A204.1 (cell line): ENCODE results near the gene PPP6C.
A peak's percentile ranks its signal among the peaks of the same experiment; 100 is the strongest.
"Not testable (repeated sequence)": the region's sequence is repeated elsewhere in the genome, so short reads cannot be mapped to it uniquely, and the experiment has no call there.

Experiments used
- FAIRE-seq: peaks from 2 replicates; lab custom pipeline; 2012; peaks lifted over from hg19 to GRCh38; lab: Jason Lieb, UNC

The PPP6C gene

GRCh38 chr9:125181756-125182155 lies 7.8 kb downstream of the PPP6C start:
- not testable (repeated sequence) for FAIRE-seq

GRCh38 chr9:125180876-125181275 lies 8.7 kb downstream of the PPP6C start:
- FAIRE-seq, result no peak

GRCh38 chr9:125179776-125180175 lies 9.8 kb downstream of the PPP6C start:
- not testable (repeated sequence) for FAIRE-seq

GRCh38 chr9:125177888-125178287 lies 11.7 kb downstream of the PPP6C start:
- FAIRE-seq, result no peak

GRCh38 chr9:125176636-125177035 lies 13.0 kb downstream of the PPP6C start:
- no peak for FAIRE-seq

- no peak for FAIRE-seq
These were observed 17.4 kb downstream of the PPP6C start for GRCh38 chr9:125172031-125172755.

- no peak for FAIRE-seq
These were observed 19.7 kb downstream of the PPP6C start for GRCh38 chr9:125169895-125170294.

GRCh38 chr9:125166762-125167161 lies 22.8 kb downstream of the PPP6C start:
- no peak for FAIRE-seq

GRCh38 chr9:125162891-125163290 lies 26.7 kb downstream of the PPP6C start:
- FAIRE-seq, result not testable (repeated sequence)

- FAIRE-seq, result no peak
These were observed 28.2 kb downstream of the PPP6C start for GRCh38 chr9:125161284-125161918.

- FAIRE-seq, result no peak
These were observed 28.9 kb downstream of the PPP6C start for GRCh38 chr9:125160750-125161149.

- no peak for FAIRE-seq
These were observed 33.1 kb downstream of the PPP6C start for GRCh38 chr9:125156551-125156950.

- no peak for FAIRE-seq
These were observed 35.8 kb downstream of the PPP6C start for GRCh38 chr9:125153712-125154367.

GRCh38 chr9:125151730-125152129 lies 37.9 kb downstream of the PPP6C start:
- no peak for FAIRE-seq

GRCh38 chr9:125150349-125151245 lies 39.0 kb downstream of the PPP6C start:
- no peak for FAIRE-seq

- no peak for FAIRE-seq
These were observed 42.1 kb downstream of the PPP6C start for GRCh38 chr9:125147401-125147951.

GRCh38 chr9:125146247-125146646 lies 43.4 kb downstream of the PPP6C start:
- FAIRE-seq, result no peak

- no peak for FAIRE-seq
These were observed 44.2 kb downstream of the PPP6C start for GRCh38 chr9:125145425-125145824.

GRCh38 chr9:125143377-125144090 lies 46.1 kb downstream of the PPP6C start, which contains the start of gene SCAI:
Gene SCAI (minus strand): TSS chr9:125143528. CDS start chr9:125143437, 91 bp downstream.
- FAIRE-seq, result peak; percentile 92

- FAIRE-seq, result no peak
These were observed 46.8 kb downstream of the PPP6C start for GRCh38 chr9:125142560-125143376.
